Nucleus accumbens (tissue), 56 donors: Measurements from ENCODE around the gene TNRC18.
"Not testable (repeated sequence)": the region's sequence is repeated elsewhere in the genome, so short reads cannot be mapped to it uniquely, and the experiment has no call there.

Experiments used
- DNase-seq, 56 donors: peaks; one replicate each; lab custom pipeline; 2025; lab: John Stamatoyannopoulos, UW

TNRC18 gene

GRCh38 chr7:5281598-5282500, 141.8 kb downstream of the TNRC18 start:
- peak in 2 of 56 donors; percentile 8 to 14 for DNase-seq

DNA sequence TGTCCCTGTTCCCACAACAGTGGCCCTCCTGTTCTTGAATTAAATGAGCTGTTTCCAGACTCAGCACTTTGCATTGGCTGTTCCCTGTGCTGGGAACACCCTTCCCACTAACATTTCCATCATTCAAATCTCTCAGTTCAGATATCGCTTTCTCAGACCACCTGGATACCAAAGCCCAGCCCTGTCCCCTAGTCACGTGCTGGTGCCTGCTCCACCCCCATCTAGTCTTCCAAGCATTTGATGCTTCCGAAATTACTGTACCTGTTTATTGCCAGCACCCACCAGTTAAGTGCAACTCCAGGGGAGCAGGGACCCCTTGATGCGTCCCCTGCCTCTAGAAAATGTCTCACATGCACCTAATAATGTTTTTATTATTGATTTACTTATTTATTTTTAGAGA, 143.9 kb downstream of the TNRC18 start:
- no peak for DNase-seq

DNA sequence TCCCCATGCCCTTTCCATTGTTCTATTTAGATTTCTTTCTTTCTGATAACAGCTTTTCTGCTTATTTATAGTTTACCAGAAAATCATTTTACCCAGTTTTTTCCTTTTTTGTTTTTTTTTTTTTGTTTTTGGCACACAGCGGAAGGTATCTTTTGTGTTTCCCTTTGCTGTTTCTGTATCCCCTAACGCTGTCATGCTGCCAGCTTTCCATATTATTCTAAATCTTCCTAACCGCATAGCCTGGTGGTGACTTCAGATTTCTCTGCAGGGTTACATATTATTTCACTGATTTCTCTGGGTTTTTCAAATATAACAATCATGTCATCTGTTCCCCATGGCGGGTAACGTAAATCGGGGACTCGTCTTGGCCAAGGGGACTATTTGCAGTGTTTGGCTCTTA, 144.9 kb downstream of the TNRC18 start:
- no peak for DNase-seq

- DNase-seq: no peak
Measured at GRCh38 chr7:5276611-5277010, 147.0 kb downstream of the TNRC18 start.

DNA sequence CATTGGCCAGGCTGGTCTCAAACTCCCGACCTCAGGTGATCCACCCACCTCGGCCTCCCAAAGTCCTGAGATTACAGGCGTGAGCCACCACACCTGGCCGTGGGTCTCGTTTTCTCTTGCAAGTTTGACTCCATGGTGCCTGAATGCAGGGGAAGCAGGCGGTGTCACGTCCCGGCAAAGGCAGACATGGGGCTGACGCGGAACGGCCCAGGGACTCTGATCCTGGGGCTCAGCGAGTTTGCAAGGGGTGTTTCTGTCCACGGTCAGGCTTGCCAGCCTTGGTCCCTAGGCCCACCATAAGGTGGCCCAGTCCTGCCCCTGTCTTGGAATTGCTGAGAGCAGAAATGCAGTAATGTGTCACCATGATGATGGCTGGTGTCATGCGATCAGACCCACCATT, 147.5 kb downstream of the TNRC18 start:
- not testable (repeated sequence) for DNase-seq

GRCh38 chr7:5275510-5275909, 148.1 kb downstream of the TNRC18 start:
- peak in 2 of 56 donors; percentile 7 for DNase-seq

GRCh38 chr7:5274985-5275431, 148.6 kb downstream of the TNRC18 start:
- not testable (repeated sequence) for DNase-seq

- DNase-seq: no peak
Measured at GRCh38 chr7:5274441-5274840, 149.2 kb downstream of the TNRC18 start.

DNA sequence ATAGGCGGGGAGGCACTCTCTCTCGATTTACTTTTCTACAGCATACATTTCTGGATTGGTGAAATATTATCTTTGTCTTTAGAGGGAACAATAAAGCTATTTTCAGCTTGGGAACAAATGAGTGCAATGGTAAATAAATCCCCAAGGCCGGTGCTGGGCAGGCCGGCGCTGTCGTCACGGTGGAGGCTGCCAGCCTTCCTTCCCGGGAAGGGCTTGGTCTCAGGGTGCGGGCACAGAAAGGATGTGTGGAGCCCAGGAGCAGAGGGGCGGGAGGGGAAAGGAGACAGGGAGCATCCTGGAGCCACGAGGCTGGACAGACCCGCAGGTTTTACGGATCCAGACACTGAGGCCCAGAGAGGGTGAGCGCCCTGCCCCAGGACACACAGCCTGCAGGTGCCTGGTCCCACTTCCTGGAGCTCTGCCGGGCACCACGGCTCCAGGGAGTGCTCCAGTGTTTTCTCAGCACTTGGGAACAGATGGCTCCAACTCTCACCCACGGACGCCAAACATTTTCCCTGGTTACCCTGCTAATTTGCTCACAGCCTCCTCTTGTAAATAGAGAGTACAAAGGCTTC, 149.7 kb downstream of the TNRC18 start:
- DNase-seq: not testable (repeated sequence)

DNA sequence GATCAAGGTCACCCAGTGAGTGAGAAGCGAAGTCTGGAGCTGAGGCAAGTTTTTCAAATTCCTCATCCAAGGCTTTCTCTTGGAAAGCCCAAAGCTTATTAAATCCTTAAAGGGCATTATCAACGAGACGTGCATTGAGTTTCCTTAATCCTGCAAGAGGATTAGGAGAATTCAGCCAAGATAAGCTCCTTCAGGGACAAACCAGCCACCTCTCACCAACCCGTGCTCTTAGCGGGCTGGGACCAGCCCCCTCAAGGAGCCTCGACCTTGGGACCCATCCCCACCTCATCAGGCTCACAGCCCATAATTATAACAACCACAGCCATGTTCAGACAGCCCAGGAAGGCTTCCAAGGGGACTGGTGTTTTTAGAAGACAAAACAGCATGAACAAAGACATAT, 152.8 kb downstream of the TNRC18 start:
- no peak for DNase-seq

- DNase-seq: not testable (repeated sequence)
Measured at GRCh38 chr7:5269992-5270657, 153.5 kb downstream of the TNRC18 start.

- DNase-seq: not testable (repeated sequence)
Measured at GRCh38 chr7:5267829-5268228, 155.8 kb downstream of the TNRC18 start.

GRCh38 chr7:5266191-5267028, 157.2 kb downstream of the TNRC18 start:
- DNase-seq: peak in 11 of 56 donors; percentile 6 to 49 (median 28)

GRCh38 chr7:5265320-5266190, 158.1 kb downstream of the TNRC18 start:
- DNase-seq: peak in 1 of 56 donors; percentile 5

GRCh38 chr7:5263066-5263465, 160.6 kb downstream of the TNRC18 start:
- not testable (repeated sequence) for DNase-seq

DNA sequence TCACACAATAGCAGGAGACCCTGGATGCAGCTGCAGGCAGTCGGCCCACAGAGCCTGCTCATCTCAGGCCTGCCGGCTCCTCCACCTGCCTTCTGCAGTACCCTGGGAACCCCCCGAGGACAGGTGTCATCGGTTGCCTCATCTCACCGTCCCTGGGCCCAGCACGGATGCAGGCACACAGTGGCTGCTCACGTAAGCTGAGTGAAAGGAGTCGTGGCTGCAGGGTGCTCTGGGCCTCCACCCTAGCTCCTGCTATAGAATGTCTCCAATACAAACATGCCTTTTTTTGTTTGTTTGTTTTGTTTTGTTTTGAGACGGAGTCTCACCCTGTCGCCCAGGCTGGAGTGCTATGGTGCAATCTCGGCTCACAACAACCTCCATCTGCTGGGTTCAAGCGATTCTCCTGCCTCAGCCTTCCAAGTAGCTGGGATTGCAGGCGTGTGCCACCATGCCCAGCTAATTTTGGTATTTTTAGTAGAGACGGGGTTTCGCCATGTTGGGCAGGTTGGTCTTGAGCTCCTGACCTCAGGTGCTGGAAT, 163.0 kb downstream of the TNRC18 start:
- not testable (repeated sequence) for DNase-seq
